ENCODE data around the gene RNF223.

RNF223 gene

GRCh38 chr1:1059494-1060280 is 14.4 kb downstream of the RNF223 start:
- Histone ChIP-seq H3K4me1 (ENCODE audit: control insufficient read depth in 2 of 2, insufficient read depth in 1 of 2, low read depth in 1 of 2, low read length in 2 of 2) (peaks cover 31 to 38% of the 10 kb centered on the region in 2 donors), H2AK5ac (ENCODE audit: low read depth, low read length) (no peak overlapping the region), H3K27ac (replicated peaks; ENCODE audit: low read length) (no peak overlapping the region), H3K23ac (ENCODE audit: low read depth, low read length, poor library complexity) (peak overlapping the region; percentile 98), H3K79me1 (ENCODE audit: low read depth, low read length) (peaks cover under 1% of the 10 kb centered on the region), H3K9ac (ENCODE audit: low read depth, low read length, poor library complexity) (peak overlapping the region; percentile 92), H4K91ac (ENCODE audit: low read depth, low read length, poor library complexity) (no peak overlapping the region), H2BK120ac (ENCODE audit: low read depth, low read length) (no peak overlapping the region), H2BK15ac (ENCODE audit: low read length) (peak overlapping the region; percentile 92), H2AFZ (ENCODE audit: low read length) (peak overlapping the region; percentile 94), H3K4me2 (ENCODE audit: insufficient read depth, low read length, poor library complexity, severe bottlenecking) (peak overlapping the region; percentile 95), H2BK5ac (ENCODE audit: low read length) (peak overlapping the region; percentile 82), H3K27me3 (ENCODE audit: control insufficient read depth in 3 of 3, insufficient read depth in 3 of 3, low read depth in 1 of 3, low read length in 3 of 3) (peaks cover 4 to 46% (median 46%) of the 10 kb centered on the region in 3 experiments), H3K36me3 (replicated peaks in 1 of 2; ENCODE audit: control insufficient read depth in 2 of 2, insufficient read depth in 2 of 2, low read length in 2 of 2) (peaks cover 2 to 7% of the 10 kb centered on the region in 2 donors), H3K4ac (ENCODE audit: low read length) (no peak overlapping the region), H3K4me3 (ENCODE audit: low read length in 2 of 2) (peak overlapping the region; percentile 46 to 82), H4K8ac (ENCODE audit: low read depth, low read length) (no peak overlapping the region), H3K14ac (ENCODE audit: low read length) (no peak overlapping the region), H3K9me3 (replicated peaks in 1 of 2; ENCODE audit: control insufficient read depth in 2 of 2, insufficient read depth in 1 of 2, low read depth in 1 of 2, low read length in 2 of 2) (no peaks in the 10 kb centered on the region), H3K18ac (ENCODE audit: low read length) (peak overlapping the region; percentile 93), H2BK12ac (ENCODE audit: low read length) (peak overlapping the region; percentile 82)
- WGBS, 2 donors (ENCODE audit: extremely low coverage in 2 of 2, insufficient read length in 2 of 2, insufficient replicate concordance in 1 of 2), result no CpG with 5 or more reads among the region's 69 CpGs
- DNase-seq (ENCODE audit: low spot score), result peak; percentile 87

DNA sequence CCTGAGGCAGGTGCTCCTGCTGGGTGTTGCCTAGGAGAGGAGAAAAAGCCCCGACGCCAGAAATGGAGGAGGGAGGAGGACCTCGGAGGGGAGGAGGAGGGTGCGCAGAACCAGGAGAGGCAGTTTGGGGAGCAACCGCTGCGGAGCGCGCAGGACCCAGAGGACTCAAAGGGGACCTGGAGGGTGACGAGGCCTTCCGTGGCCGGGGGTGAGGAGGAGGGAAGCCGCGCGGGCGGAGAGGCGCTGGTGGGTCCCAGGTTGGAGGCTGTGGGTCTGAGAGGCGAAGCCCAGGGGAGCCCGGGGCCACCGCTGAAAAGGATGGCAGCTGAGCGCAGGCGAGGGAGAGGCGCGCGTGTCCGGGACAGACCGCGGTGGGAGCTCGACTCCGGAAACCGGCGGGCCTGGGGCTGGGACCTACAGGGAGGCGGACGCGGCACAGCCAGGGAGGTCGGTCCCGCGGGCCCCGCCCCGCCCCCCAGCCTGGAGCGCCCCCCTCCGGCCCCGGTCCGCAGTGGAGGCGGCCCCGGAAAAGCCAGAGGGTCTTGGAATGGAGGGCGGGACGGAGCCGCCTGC is 15.1 kb downstream of the RNF223 start:
- Histone ChIP-seq H3K23ac (ENCODE audit: low read depth, low read length, poor library complexity) (peak overlapping the region; percentile 98), H2BK15ac (ENCODE audit: low read length) (peak overlapping the region; percentile 91), H3K36me3 (replicated peaks in 1 of 2; ENCODE audit: control insufficient read depth in 2 of 2, insufficient read depth in 2 of 2, low read length in 2 of 2) (peaks cover 6 to 13% of the 10 kb centered on the region in 2 donors), H3K9me3 (replicated peaks in 1 of 2; ENCODE audit: control insufficient read depth in 2 of 2, insufficient read depth in 1 of 2, low read depth in 1 of 2, low read length in 2 of 2) (no peaks in the 10 kb centered on the region), H3K79me1 (ENCODE audit: low read depth, low read length) (peaks cover 2% of the 10 kb centered on the region), H3K9ac (ENCODE audit: low read depth, low read length, poor library complexity) (peak overlapping the region; percentile 91), H2AFZ (ENCODE audit: low read length) (peak overlapping the region; percentile 94), H3K4ac (ENCODE audit: low read length) (no peak overlapping the region), H2BK12ac (ENCODE audit: low read length) (peak overlapping the region; percentile 58), H3K4me3 (ENCODE audit: low read length in 2 of 2) (peak overlapping the region; percentile 46 to 82), H3K27ac (replicated peaks; ENCODE audit: low read length) (no peak overlapping the region), H3K18ac (ENCODE audit: low read length) (peak overlapping the region; percentile 99), H4K91ac (ENCODE audit: low read depth, low read length, poor library complexity) (no peak overlapping the region), H4K8ac (ENCODE audit: low read depth, low read length) (no peak overlapping the region), H2BK120ac (ENCODE audit: low read depth, low read length) (no peak overlapping the region), H3K27me3 (ENCODE audit: control insufficient read depth in 3 of 3, insufficient read depth in 3 of 3, low read depth in 1 of 3, low read length in 3 of 3) (peaks cover 4 to 43% (median 41%) of the 10 kb centered on the region in 3 experiments), H2AK5ac (ENCODE audit: low read depth, low read length) (peak overlapping the region; percentile 99), H3K4me2 (ENCODE audit: insufficient read depth, low read length, poor library complexity, severe bottlenecking) (peak overlapping the region; percentile 95), H3K4me1 (ENCODE audit: control insufficient read depth in 2 of 2, insufficient read depth in 1 of 2, low read depth in 1 of 2, low read length in 2 of 2) (peaks cover 26 to 33% of the 10 kb centered on the region in 2 donors), H3K14ac (ENCODE audit: low read length) (peak overlapping the region; percentile 82), H2BK5ac (ENCODE audit: low read length) (peak overlapping the region; percentile 39)
- no CpG with 5 or more reads among the region's 48 CpGs for WGBS, 2 donors (ENCODE audit: extremely low coverage in 2 of 2, insufficient read length in 2 of 2, insufficient replicate concordance in 1 of 2)
- no peak for DNase-seq (ENCODE audit: low spot score)

DNA sequence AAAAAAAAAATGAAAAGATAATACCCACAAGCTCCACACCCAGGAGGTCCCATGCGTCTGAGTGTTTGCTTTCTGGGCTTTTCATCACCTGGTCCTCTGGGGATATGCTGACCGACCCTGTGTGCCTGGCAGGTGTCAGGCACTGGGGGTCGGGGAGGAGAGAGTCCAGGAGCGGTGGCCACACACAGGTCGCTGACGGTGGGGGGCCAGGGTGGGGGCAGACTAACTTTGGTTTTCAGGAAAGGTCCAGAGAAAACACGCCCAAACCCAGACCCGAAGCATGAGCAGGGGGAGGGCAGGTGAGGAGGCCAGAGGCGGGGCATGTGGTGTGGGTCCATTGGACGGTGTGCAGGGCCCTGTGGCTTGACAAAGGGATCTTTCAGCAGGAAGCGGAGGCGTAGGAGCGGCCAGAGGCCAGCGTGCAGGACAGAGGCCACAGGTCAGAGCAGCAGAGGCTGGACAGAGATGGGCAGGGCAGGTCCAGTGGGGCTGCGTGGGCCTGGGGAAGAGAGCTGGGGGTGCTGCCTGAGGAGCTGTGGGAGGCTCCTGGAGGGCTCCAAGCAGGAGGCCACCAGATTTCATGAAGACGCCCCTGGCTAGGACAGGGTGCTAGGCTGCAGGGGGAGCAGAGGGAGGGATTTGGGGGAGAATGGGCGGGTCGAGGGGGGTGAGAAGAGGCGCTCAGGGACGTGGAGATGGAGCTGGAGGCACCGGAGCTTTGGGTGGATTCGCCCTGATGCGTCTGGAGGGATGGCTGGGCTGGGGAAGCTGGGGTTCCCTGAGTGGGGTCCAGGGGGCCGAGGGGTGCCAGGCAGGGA is 15.8 kb downstream of the RNF223 start:
- Histone ChIP-seq H3K4me1 (ENCODE audit: control insufficient read depth in 2 of 2, insufficient read depth in 1 of 2, low read depth in 1 of 2, low read length in 2 of 2) (peaks cover 20 to 26% of the 10 kb centered on the region in 2 donors), H3K27ac (replicated peaks; ENCODE audit: low read length) (no peak overlapping the region), H2BK12ac (ENCODE audit: low read length) (peak overlapping the region; percentile 58), H3K14ac (ENCODE audit: low read length) (peak overlapping the region; percentile 71), H3K4me2 (ENCODE audit: insufficient read depth, low read length, poor library complexity, severe bottlenecking) (peak overlapping the region; percentile 95), H3K79me1 (ENCODE audit: low read depth, low read length) (peaks cover 2% of the 10 kb centered on the region), H4K8ac (ENCODE audit: low read depth, low read length) (no peak overlapping the region), H3K27me3 (ENCODE audit: control insufficient read depth in 3 of 3, insufficient read depth in 3 of 3, low read depth in 1 of 3, low read length in 3 of 3) (peaks cover 4 to 39% (median 36%) of the 10 kb centered on the region in 3 experiments), H3K4me3 (ENCODE audit: low read length in 2 of 2) (peak overlapping the region; percentile 46 to 82), H3K9me3 (replicated peaks in 1 of 2; ENCODE audit: control insufficient read depth in 2 of 2, insufficient read depth in 1 of 2, low read depth in 1 of 2, low read length in 2 of 2) (no peaks in the 10 kb centered on the region), H4K91ac (ENCODE audit: low read depth, low read length, poor library complexity) (peak overlapping the region; percentile 85), H3K23ac (ENCODE audit: low read depth, low read length, poor library complexity) (peak overlapping the region; percentile 98), H2BK120ac (ENCODE audit: low read depth, low read length) (no peak overlapping the region), H3K9ac (ENCODE audit: low read depth, low read length, poor library complexity) (peak overlapping the region; percentile 91), H2AFZ (ENCODE audit: low read length) (peak overlapping the region; percentile 94), H2BK5ac (ENCODE audit: low read length) (peak overlapping the region; percentile 39), H3K4ac (ENCODE audit: low read length) (no peak overlapping the region), H3K18ac (ENCODE audit: low read length) (peak overlapping the region; percentile 99), H2BK15ac (ENCODE audit: low read length) (peak overlapping the region; percentile 91), H3K36me3 (replicated peaks in 1 of 2; ENCODE audit: control insufficient read depth in 2 of 2, insufficient read depth in 2 of 2, low read length in 2 of 2) (peaks cover 12 to 21% of the 10 kb centered on the region in 2 donors), H2AK5ac (ENCODE audit: low read depth, low read length) (peak overlapping the region; percentile 99)
- no peak for DNase-seq (ENCODE audit: low spot score)
- no CpG with 5 or more reads among the region's 24 CpGs for WGBS, 2 donors (ENCODE audit: extremely low coverage in 2 of 2, insufficient read length in 2 of 2, insufficient replicate concordance in 1 of 2)

All from neuronal stem cell (in vitro differentiated cells).